ENCODE results near the gene PTCD3.

The PTCD3 gene

DNA sequence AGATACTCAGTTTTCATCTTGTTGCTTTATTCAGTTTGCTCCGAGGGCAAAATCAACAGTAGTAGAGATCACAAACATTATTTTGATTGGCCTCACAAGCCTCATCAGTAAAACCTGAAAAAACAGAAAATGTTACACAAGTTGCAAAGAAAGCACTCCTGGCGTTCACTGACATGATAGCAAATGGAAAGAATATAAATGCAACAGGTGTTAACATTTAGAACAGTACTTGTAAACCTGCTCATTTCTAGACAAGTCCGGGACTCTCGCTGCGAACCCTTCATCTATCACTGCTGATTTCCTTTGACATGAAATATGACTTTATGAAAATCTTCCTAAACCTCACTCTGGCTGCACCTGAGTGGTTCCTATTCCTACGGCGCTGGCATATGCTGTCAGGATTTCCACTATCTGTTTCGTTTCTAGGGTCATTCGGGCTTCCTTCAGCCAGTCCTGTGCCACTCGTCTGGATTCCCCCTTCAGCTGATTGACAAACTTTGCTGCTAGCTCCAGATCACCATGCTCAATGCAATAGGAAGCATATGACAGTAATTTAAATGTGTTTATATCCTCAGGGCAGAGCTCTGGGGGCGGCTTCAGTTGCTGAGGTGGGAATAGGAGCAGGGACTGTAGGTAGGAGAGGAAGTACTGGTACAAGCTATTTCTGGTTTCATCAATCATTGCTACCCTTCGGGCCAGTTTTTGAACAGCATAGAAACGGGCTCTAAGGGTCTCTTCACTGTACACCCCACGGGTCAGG, 38.1 kb downstream of the PTCD3 start:
- no peak for DNase-seq (ENCODE audit: low read depth in 2 of 2)

DNA sequence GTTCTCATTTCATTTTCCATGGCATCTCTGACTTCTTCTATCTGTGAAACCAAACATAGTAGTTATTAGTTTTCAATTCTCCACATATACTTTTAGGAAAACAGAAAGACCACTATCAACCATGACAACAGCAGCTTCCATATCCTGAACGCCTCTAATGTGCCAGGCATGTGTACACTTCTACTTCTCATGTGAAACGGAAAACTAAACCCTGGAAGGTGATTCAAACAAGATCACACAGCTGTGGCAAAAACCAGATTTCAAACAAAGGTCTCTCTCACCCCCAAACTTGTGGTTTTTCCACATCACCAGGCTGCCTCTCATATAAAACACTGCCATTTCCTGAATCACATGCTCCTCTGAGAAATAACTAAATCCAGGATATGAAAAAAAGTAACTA, 41.8 kb downstream of the PTCD3 start:
- DNase-seq (ENCODE audit: low read depth in 2 of 2) = no peak

- no peak for DNase-seq (ENCODE audit: low read depth in 2 of 2)
Observed at GRCh38 chr2:86150502-86150901, 44.5 kb downstream of the PTCD3 start.

DNA sequence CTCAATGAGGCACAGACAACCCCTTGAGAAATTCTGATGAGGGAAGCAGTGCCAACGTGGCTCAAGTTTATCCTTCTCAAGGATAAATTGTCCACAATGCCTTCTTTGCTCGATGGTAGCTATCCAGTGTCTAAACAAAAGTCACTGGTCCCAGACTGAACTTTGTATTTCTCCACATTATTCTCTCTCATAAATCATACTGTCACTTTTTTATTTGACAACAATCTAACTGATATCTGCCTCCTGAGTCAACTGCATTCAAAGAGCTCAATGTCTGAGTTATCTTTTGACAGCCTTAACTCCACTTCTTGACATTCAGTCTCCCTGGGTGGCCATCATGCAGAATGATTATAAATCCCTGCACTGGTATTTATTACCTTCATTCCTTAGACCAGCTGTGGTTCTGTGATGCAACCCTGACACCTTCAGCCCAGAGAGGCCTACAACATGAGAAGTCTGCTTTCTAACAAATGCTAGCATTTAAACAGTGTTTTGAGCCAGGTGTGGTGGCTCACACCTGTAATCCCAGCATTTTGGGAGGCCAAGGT, 51.0 kb downstream of the PTCD3 start:
- DNase-seq (ENCODE audit: low read depth in 2 of 2) = no peak

- DNase-seq (ENCODE audit: low read depth in 2 of 2) = no peak
Observed at GRCh38 chr2:86158286-86158685, 52.3 kb downstream of the PTCD3 start.

DNA sequence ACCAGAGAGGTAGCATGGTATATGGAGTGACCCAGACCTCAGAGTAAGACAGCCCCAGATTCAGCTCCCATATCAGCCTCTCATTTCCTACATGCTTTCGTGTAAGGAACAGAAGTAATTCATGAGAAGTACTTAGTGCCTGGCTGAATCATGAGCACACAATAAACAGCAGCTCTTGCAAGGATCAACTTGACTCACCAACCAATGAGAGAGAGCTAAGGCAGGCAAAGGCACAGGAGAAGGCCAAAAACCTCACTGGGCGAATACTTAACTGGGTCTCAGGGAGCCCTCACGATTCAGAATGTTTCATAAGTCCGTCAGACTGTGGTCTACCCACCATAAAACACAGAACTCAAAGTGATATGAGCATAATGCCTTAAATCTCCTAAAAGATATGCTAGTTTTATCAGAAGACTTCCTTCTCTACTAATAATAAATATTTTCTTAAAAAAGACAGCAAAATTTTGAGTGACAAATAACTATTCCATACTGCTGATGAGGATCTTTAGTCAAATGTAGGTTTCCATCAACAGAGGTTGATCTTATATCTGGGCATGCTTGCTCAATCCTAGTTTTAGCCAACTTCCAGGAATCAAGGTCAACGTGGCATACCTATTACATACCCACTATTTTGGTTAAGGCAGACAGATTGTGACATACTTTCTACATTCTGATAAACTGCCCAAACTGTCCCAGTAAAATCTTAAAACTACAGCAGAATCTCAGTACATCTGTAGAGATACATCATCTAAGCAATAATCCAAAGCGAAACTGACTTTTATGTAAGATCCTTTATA, 54.3 kb downstream of the PTCD3 start:
- DNase-seq (ENCODE audit: low read depth in 2 of 2) = no peak

DNA sequence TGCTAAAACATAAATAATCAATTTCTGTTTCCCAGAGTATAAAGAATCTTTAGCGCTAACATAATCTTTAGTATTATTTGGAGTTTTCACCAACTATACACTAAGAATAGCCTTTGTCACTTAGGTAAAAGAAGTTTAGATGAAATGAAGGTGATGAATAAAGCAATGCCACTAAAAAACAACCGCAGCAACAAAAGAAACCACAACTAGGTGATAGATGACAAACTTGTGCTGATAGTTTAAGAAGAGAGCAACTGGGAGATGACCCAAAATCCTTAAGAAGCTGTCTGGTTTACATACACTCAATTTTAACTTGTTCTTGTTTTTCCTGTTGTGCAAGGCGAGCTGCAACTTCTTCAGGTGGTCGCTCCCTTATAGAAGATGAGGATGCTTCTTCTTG, 64.4 kb downstream of the PTCD3 start:
- DNase-seq (ENCODE audit: low read depth in 2 of 2) = no peak

DNA sequence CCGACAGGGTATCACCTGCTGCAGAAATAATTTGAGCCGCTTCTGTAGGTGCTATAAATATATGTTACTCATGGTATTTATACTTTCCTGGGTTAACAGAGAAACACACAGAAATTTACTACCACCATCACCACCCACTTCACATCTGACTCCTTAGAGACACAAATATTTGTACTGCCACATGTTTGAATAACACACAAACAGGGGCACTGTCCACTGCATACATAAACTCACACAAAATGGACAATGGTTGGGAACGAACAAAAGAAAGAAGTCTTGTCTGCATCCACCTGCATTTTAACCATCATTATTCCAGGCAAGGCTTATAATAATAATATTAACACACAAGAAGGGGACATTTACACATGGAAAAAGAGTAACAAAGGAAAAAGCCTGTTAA, 65.3 kb downstream of the PTCD3 start:
- no peak for DNase-seq (ENCODE audit: low read depth in 2 of 2)

- DNase-seq (ENCODE audit: low read depth in 2 of 2) = no peak
Observed at GRCh38 chr2:86172610-86173009, 66.6 kb downstream of the PTCD3 start.

DNA sequence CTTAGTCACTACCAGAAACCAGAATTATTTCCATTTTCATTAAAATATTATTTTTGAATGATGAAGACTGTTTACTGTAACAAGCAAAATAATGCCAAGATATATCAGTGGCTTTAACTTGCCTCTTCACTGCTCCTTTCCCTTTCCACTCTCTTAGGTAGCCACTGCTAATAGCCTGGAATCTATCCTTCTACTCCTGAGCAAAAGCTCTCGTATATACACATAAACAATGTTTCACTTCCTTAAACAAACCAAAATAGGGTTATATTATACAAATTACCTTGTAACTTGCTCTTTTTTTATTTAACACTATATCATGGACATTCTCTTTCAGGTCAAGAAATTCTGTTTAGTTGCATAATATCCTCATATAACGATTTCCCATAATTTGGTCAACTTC, 68.4 kb downstream of the PTCD3 start:
- no peak for DNase-seq (ENCODE audit: low read depth in 2 of 2)

DNA sequence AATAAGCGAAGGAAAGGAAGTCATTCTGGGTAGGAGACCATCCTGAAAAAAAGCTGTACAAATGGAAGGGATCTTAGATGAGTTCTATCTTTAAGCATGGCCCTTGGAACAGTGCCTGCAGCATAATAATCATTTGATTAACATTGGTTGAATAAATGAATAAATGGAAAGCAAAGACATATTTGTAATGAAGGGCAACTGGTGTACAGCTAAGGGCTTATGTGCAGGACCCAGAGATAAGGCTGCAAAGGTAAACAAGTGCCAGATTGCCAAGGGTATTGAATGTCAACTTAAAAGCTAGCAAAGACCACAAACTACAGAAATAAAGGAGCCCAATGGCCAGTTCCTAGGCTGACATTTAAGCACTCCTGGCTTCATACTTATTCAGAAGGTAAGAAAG, 69.8 kb downstream of the PTCD3 start:
- DNase-seq (ENCODE audit: low read depth in 2 of 2) = no peak

- no peak for DNase-seq (ENCODE audit: low read depth in 2 of 2)
Observed at GRCh38 chr2:86176597-86176996, 70.6 kb downstream of the PTCD3 start.

GRCh38 chr2:86185517-86186212, 79.6 kb downstream of the PTCD3 start:
- no peak for DNase-seq (ENCODE audit: low read depth in 2 of 2)

DNA sequence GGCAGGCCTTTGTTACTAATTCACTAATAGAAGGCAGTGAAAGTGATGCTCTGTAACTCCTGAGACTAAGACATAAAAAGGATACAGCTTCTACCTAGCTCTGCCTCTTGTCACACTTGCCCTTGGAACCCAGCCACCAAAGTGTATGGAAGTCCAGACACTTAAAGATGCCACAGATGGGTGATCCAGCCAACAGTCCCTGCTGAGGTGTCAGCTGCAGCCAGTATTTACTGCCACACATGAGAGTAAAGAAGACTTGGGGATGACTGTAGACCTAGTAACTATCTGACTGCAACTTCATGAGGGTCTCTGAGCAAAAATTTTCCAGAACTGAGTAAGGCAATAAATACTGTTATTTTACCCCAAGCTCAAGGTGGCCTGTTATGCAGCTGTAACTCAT, 80.4 kb downstream of the PTCD3 start:
- no peak for DNase-seq (ENCODE audit: low read depth in 2 of 2)

DNA sequence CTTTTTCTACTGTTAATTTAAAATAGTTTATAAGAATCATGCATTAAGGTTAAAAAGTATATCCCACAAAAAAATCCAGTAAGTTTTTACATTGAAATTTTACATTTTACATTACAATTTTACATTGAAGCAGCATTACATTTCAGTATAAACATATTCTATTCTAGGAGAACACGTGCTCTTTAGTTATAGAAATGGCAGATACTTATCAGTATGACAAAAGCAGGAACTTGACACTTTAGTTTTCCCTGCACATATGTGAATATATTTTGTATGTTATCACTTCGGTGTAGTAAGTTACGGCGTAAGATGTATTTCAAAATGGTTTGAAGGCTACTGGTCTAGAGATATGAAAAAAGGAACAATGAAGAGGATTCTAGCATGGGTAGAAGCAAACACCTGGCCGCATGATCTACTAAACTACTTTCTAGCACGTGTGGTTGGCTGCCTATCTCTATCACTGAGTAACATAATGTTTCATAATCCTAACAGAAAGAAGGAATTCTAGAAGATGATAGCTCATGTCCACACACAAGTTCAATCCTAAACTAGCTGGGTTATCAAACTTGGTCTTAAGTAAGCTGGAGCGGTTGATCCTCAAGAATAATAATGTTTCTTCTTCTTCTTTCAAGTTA, 83.9 kb downstream of the PTCD3 start:
- no peak for DNase-seq (ENCODE audit: low read depth in 2 of 2)

Measured in fibroblast of skin of left biceps (primary cell).